Stimulated activated CD4-positive, alpha-beta T cell treated with anti-CD3 and anti-CD28 coated beads, Interleukin-4, amount 100 ng/mL, for 48 hours (primary cell): Measurements from ENCODE around the gene KIAA0930.

Experiments used
- DNase-seq, 2 donors: peaks; one replicate each; pipeline ENCODE4 v3.0.0-alpha.2; 2020; ENCODE audit warnings: low read depth in 2 of 2

KIAA0930 gene

DNA sequence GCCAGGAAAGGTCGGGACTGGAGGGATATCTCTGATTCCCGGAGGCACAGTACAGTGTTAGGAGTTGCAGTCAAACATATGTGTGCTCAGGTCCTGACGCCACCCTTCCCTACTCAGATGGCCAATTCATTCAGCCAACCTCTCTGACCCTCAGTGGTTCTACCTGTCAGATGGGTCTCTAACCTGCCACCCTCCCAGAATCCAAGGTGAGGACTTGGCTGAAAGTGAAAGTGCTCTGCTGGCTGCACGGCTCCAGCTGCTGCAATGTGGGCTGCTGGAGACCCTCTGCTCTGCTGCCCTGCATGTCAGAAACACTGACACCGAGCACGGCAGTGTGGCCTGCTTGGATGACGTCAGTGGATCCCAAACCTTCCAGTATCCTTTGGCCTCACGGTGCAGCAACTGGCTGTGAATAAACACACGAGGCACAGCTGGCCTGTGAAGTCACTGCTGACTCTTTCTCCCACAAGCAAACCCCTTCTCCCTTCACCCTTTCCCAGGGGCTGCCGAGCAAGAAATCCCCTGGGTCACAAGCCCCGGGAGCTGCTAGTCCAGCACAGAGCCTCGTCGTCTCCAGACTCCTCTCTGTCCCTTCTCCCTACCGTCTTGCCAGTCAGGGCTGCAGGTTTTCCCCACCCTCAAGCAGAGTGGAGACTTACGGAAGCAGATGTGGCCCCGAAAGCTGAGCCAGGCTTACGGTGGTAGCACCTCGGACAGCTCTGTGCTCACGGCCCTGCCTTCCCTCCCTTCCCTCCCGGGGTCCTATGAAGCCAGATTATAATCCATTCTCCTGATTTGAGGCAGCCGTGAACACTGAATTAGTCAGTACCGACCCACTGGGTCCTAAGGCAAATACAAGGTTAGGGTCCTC is 24.3 kb downstream of the KIAA0930 start:
- no peak for DNase-seq

DNA sequence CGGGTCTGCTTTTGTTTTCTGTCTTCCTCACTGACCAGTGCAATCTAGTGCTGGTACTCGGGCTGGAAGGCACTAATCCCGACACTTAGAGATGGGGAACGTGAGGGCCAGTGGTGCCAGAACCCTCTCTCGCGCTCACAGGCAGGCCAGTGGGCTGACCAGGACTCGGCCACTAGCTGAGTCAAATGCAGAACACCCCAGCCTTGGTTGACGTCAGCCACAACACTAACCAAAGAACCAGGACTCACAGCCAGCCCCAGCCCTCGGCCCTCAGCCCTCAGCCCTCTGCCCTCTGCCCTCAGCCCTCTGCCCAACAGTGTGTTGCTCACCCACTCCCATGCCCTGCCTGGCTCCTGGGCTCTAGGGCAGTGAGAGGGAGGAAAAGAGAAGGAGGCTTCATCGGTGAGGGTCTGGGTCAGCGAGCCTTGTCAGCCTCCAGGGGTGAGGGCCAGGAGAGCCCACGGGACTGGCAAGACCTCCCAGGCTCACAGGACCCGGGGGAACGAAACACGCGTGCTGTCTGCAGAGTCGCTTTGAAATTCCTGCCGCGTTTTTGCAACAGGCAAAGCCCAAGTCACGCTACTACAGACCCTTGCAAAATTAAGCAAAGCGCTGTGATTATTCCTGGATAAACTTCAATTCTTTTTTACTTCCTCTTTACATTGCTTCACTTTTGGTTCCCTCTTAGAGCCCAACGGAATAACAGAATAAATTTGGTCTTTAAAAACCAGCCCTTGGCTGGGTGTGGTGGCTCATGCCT is 27.5 kb downstream of the KIAA0930 start:
- DNase-seq = no peak

DNA sequence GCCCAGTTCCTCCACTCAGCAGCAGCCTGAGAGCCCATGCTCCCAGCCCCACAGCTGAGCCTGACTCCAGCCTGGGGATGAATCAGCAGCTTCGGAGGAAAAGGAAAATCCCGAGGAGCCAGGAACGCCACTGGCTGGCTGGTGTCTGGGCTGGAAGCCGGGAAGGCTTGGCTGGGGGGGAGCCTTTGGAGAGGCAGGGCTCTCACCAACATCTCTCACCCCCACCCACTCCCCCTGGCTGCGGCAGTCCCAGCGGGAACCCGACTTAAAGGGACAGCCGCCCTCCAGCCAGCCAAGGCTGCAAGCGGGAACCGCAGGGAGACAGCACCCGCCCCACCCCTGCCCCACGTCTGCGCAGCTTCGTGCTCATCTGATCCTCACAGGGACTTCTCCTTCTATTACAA is 28.4 kb downstream of the KIAA0930 start:
- no peak for DNase-seq

DNA sequence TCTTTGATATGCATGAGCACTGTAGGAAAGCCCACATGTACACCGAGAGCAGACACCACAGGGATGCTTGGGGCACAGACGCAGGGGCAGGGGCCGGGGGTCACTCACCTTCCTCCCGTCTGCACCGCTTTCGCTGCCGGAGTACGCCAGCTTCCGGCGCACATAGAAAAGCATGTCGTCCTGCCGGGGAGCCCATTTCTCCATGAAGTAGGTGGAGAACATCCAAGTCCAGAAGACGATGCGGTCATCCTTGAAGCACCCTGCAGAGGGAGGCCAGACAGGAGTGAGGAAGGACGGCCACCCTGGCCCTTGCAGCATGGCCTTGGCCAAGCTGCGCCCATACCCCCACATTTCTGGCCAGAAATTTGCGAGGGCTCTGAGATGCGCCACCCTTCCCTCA is 28.8 kb downstream of the KIAA0930 start:
- no peak for DNase-seq

DNA sequence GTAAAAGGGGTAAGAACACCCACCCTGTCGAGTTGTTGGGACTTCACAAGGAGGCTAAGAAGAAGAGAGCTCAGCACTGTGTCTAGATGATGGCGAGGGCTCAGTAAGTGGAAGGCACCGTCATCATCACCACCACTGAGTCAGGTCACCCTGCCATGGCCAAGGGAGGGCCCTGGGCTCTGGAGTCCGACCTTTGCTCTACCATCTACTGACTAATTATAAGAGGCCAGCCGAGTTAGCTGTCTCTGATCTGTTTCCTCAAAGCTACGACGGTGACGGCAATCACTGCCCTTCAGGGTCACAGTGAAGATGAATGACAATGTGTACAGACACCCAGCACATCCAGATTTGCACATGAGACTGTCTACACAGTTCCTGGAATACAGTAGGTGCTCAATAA is 29.3 kb downstream of the KIAA0930 start:
- no peak for DNase-seq

DNA sequence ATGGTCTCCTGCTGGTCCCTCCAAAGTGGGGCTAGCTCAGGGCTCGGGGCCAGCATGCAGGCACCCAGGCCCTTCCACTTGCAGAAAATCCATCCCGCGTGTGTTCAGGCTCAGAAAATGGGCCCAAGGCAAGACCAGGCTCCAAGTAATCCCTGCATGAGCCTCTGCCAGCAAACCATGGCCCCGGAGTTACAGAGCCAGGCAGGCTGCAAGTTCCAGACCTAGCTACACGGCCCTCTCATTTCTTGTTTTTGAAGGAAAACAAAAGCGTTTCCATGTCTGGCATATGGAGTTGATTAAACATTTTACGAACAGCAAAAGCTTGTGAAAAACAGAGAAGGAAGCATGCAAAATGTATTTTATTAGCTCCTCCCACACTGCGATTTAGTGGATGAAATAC is 29.7 kb downstream of the KIAA0930 start:
- no peak for DNase-seq

DNA sequence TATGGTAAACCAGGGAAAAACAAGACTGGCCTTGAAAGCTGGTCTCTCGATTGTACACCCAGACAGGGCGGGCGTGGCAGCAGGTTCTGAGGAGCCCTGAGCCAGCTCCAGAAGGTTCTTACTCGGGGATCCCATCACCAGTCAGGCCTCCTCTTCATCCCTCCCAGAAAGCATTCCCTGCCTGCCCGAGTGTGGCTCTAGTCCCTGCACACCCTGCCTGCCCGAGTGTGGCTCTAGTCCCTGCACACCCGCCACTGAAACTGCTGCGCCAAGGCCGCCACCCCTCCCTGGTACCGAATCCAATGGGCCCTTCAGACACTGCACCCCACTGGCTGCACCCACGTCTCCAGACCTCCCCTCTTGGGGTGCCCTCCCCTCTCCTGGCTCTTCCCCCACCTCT is 30.1 kb downstream of the KIAA0930 start:
- DNase-seq = no peak

DNA sequence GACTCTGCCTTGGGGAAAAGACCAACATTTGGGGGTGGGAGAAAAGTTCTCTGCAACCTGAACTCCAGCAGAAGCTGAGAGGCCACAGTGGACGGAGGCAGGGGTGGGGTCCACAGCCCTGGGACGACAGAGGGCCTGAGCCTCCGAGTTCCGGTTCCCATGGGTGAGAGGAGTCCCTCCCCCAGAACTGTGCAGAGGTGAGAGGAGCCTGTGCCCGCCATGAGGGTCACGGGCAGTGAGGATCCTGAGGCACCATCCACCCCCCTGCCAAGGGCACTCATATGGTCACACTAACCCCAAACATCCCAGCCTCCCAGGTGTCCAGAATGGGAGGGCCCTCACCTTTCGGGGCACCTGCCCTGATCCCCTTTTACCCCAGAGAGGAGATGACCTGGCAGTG is 30.5 kb downstream of the KIAA0930 start:
- DNase-seq = no peak

DNA sequence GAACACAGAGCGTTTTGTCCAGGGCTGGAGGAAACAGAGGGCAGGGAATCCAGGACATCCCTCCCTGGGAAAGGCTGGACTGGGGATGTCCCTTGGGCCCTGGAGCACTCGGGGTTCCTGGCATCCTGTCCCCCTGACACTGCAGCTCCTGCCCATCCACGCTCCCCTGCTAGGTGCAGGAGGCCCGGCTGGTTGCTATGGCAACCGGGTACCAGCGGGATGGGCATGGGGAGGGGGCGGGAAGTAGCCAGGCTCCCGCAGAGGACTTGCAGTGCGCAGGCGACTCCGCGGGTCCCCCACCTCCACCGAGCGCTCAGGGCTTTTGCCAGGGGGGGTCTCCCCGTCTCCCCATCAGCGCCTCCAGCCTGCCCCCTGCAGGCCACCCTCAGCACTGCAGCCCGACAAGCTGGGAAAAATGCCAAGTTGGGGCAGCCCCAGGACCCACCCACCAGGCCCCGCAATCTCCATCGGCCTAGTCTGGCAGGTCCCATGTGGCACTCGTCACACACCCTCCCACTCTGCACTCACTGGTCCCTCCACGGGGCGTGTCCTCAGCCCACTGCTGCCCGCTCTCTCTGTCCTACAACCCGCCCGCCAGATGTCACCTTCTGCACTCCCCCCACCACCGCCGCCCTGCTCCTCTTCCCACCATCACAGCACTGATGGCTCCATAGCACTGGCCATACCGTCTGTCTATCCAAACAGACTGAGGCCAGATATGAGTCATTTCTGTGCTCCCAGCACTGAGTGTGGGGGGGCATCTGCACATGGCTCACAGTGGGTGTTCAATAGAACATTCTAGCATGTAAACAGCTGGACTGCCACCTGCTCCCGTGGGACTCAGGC is 31.5 kb downstream of the KIAA0930 start:
- DNase-seq = peak; percentile 12 to 36

DNA sequence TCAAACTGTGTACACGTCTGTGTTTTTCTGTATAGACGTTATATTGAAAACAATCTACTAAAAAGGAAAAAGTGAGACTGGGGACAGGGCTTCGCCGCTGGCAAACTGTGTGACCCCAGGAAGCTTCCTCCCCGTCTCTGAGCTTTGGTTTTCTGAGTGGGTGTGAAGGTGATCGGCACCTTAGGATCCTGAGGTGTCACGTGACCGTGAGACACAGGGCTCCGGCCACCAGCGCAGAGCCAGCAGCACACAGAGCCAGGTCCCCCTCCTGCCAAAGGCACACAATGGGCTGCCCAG is 32.0 kb downstream of the KIAA0930 start:
- no peak for DNase-seq

DNA sequence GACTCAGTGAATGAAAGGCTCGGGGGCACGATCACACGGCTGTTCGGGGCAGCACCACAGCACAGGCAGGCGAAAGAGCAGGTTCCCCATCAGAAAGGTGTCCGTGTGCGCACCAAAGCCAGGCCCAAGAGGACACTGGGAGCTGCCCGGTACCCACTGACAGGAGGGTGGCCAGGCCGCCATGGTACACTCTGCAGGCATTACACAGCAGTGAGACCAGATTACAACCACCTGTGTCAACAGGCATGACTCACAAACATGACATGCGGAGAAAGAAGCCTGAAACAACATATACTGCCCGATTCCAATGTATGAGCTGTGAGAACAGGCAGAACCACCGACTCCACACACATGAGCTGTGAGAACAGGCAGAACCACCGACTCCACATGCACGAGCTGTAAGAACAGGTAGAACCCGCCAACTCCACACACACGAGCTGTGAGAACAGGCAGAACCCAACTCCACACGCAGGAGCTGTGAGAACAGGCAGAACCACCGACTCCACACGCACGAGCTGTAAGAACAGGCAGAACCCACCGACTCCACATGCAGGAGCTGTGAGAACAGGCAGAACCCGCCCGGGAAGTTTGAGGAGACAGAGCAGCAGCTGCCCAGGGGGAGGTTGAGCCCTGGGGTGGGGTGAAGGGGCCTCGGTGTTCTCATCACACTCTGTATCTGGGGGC is 32.6 kb downstream of the KIAA0930 start:
- DNase-seq = no peak

DNA sequence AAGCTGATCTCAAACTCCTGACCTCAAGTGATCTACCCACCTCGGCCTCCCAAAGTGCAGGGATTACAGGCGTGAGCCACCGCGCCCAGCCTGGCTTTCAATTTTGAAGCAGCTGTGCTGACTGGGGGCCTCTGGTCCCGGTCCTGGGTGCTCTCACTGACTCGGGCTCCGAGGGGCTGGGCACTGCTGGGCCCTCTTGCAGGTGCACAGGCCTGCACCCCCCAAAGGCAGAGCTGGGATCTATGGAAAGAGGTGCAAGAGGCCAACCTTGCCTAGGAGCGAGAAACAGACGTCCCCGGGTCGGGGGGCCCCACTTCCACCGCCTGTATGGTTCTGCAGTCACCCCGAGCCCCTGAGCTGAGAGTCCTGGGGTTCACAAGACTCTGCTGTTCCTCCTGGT is 33.2 kb downstream of the KIAA0930 start:
- no peak for DNase-seq

DNA sequence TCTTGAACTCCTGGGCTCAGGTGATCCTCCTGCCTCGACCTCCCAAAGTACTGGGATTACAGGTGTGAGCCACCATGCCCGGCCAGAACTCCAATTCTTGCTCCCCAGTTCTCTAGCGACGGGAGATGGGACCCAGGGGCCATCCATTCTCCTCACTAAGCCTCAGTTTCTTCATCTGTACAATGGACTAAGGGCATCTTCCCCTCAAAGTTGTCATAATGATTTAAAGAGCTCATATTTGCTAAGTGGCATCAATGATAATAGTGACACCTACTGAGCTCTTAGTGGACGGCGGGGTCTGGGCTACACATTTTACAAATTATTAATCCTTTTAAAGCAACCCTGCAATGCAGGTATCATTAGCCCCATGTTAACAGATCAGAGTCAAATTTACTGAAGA is 34.5 kb downstream of the KIAA0930 start:
- no peak for DNase-seq

DNA sequence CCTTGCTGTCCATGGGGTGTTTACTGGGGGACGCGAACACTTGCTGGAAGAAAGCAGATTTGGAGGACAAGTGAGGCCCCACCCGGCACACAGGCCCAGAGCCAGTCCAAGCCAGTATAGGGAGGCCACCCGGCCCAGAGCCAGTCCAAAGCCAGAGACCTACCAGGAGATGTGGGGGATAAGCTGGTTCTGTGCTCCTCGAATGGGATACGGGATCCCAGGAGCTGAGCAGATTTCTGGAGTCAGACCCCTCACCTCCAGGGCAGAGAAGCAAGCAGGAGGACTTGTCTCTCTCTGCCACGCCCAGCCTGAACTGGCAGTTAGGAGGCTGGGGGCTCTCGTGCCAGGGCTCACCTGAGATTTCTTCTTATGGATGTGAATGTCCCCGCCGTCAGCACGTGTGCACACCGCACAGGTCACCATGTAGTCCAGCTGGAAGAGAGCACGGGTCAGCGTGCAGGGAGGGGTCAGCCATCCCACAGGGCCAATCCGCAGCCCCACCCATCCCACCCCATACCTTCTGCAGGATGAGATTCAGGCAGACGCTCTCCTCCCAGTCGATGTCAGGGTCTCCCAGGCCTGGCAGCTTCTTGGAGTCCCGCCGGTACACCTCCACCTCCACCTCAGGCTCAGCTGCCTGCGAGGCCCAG is 35.3 kb downstream of the KIAA0930 start:
- no peak for DNase-seq

DNA sequence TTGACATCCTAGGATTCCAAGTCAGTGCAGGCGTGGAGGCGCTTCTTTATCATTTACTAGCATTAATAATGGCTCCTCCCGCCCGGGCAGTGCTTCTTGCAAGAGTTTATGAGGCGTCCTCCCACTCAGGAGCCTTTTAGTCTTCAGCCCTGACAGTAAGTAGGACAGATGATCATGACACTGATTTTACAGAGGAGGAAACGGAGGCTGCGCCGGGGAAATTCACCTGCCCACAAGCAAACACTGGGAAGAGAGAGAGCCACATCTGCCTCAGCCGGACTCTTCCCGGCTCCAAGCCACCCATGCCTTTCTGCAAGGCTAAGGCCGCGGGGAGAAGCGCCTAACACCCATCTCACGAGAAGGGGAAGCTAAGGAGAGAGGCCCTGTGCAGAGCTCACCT is 35.9 kb downstream of the KIAA0930 start:
- DNase-seq = no peak

DNA sequence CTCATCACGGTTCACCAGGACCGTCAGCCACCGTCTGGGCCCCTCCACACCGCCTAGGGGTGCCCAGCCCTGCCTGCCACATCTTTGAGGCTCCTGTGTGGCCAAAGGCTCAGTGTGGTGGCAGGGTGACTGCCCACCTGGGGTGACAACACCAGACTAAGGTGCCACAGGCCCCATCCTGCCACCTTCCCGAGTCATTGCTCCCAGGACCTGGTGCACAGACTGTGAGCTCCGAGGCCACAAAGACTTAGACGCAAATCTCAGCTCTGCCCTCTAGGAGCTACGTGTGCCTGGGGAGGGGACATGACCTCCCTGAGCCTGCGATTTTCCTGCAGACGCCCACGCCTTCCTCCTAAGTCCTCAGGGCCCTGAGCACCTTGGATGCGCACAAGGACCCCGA is 36.5 kb downstream of the KIAA0930 start:
- no peak for DNase-seq

DNA sequence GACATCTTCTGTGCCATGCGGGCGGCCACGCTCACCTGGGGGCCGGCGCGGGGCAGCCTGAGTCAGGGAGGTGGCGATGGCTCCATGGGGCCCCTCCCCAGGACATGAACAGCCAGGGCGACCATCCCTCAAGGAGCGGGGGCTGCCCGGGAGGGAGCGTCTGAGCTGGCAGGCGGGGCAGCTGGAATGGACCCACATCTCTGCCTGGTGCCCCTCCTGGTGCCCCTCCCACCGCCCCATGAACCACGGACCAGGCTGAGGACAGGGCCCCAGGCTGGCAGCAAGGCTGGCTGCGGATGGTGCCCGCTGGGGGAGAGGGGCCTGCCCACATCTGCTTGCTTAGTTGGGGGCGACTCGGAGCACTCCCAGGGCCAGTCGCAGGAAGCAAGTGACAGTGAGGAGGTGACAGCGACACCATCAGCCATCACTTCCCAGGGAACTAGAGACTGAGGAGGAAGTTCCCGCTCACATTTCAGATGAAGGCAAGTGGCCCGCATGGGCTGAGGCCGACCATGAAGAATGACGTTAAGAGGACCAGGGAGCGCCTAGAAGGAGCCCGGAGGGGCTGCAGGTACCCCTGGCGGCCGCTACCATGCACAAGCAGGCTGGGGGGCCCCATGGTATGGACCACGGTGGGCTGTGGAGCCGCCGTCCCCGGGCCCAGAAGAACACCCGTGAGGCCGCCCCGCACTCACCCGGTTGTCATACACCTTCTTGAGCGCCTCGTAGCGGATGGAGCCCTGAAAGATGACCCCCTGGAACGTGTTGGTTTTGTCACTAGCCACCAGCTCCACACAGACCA is 37.3 kb downstream of the KIAA0930 start:
- no peak for DNase-seq

DNA sequence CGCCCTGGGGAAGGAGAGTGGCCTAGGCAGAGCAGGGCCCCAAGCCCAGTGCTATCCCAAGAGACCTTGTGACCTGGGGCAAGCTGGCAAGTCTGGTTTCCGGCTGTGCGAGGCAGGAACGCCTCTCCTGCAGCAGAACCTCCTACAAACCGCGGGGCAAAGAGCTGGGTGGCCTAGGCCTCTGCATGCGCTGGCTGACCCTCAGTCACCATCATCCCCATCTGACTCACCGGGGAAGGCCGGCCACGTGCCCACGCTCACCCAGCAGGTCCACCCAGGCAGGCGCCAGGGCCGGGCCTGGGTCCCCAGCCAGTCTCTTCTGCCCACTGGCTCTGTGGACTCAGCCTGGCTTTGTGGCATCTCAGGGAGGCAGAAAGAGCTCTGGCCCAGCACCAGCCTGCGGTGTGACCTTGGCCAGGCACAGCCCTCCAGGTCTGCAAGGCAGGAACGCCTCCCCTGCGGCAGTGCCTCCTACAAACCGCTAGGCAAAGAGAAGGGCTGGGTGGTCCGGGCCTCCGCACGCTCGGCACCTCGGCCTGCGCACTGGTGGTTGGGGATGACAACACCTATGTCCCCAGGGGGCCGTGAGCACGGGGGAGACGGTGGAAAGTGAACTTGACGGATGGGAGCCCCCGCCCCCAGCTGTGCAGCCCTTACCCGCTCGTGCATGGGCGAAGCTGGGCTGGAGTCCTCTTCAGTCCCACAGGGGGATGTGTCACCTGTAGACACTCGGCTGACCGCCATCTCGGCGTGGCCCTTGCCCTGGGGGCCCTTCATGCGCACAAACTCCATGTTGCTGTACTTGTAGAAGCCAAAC is 38.2 kb downstream of the KIAA0930 start:
- no peak for DNase-seq

DNA sequence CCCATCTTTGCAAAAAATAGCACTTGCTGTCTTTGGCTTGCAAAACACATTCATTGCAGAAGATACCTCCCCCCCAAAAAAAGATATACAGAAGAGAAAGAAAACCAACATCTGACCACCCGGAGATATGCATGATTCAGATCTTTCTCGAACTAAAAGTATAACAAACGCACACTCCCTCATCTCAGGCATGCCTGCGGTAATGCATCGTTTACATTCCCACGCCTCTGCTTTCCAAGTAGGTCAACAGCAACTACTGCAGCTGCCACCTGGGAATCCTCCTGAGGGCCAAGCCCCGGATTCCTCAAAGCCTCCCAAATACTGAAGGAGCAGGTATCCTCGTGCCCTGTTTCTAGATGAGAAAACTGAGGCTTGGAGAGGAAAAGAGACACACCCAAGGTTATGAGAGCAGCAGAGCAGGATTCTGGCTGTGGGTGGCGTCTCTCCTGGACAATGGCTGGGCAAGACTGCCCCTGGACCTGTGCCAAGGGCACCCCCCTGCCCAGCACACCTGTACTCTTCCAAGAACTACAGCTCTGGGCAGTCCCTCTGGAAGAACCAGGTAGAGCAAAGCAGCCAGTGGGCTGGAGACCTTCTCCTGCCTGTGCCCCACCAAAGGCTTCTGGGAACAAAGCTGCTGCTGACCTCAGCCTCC is 38.9 kb downstream of the KIAA0930 start:
- DNase-seq = no peak
